HG03097 (cell line): ENCODE results near the gene SLC6A7.
"Not testable (repeated sequence)": the region's sequence is repeated elsewhere in the genome, so short reads cannot be mapped to it uniquely, and the experiment has no call there.

ENCODE experiments used
- ATAC-seq: cut with Tn5 transposase; IDR thresholded peaks from one replicate; pipeline ENCODE4 v1.9.1; 2021; ENCODE audit not compliant: unreplicated experiment, low FRiP score

Gene SLC6A7

GRCh38 chr5:150236981-150237754 lies 47.3 kb downstream of the SLC6A7 start:
- no peak for ATAC-seq

- no peak for ATAC-seq
These were observed 48.8 kb downstream of the SLC6A7 start for GRCh38 chr5:150238646-150239045.

GRCh38 chr5:150239099-150239793 lies 49.4 kb downstream of the SLC6A7 start:
- ATAC-seq: no peak

GRCh38 chr5:150239794-150240122 lies 49.9 kb downstream of the SLC6A7 start:
- ATAC-seq: no peak

- ATAC-seq: no peak
These were observed 51.7 kb downstream of the SLC6A7 start for GRCh38 chr5:150241298-150242160.

GRCh38 chr5:150242251-150242894 lies 52.5 kb downstream of the SLC6A7 start:
- ATAC-seq: no peak

GRCh38 chr5:150243590-150243989 lies 53.7 kb downstream of the SLC6A7 start:
- no peak for ATAC-seq

- no peak for ATAC-seq
These were observed 54.3 kb downstream of the SLC6A7 start for GRCh38 chr5:150244209-150244608.

- ATAC-seq: no peak
These were observed 55.4 kb downstream of the SLC6A7 start for GRCh38 chr5:150245111-150245789.

GRCh38 chr5:150245808-150246207 lies 55.9 kb downstream of the SLC6A7 start:
- ATAC-seq: no peak

- ATAC-seq: no peak
These were observed 56.6 kb downstream of the SLC6A7 start for GRCh38 chr5:150246429-150246828.

- no peak for ATAC-seq
These were observed 57.0 kb downstream of the SLC6A7 start for GRCh38 chr5:150246835-150247234.

- ATAC-seq: no peak
These were observed 57.9 kb downstream of the SLC6A7 start for GRCh38 chr5:150247726-150248125.

- not testable (repeated sequence) for ATAC-seq
These were observed 58.6 kb downstream of the SLC6A7 start for GRCh38 chr5:150248493-150248892.

GRCh38 chr5:150248946-150249345 lies 59.1 kb downstream of the SLC6A7 start:
- ATAC-seq: no peak

- ATAC-seq: no peak
These were observed 59.9 kb downstream of the SLC6A7 start for GRCh38 chr5:150249744-150250143.

- ATAC-seq: no peak
These were observed 61.6 kb downstream of the SLC6A7 start for GRCh38 chr5:150251504-150251903.

- ATAC-seq: no peak
These were observed 62.6 kb downstream of the SLC6A7 start for GRCh38 chr5:150252489-150252888.

- ATAC-seq: no peak
These were observed 63.8 kb downstream of the SLC6A7 start for GRCh38 chr5:150253416-150254208.
